RWPE2 (cell line): ENCODE results near the gene SERF1B.
"Not testable (repeated sequence)": the region's sequence is repeated elsewhere in the genome, so short reads cannot be mapped to it uniquely, and the experiment has no call there.

Experiments used
- ATAC-seq: fragments of 200-7000 bp; cut with Tn5 transposase; 3 replicates; pipeline ENCODE4 v1.9.1; 2021; ENCODE audit warnings: low read depth
- DNase-seq: peaks from one replicate; pipeline ENCODE4 v3.0.0-alpha.2; 2020; ENCODE audit warnings: low spot score
- H3K27ac ChIP-seq: fragments of 450-650 bp; 2 replicates; pipeline ENCODE4 v1.5.1; 2017; ENCODE audit warnings: mild to moderate bottlenecking; ENCODE audit not compliant: poor library complexity, severe bottlenecking
- H3K27me3 ChIP-seq: fragments of 250-450 bp; sonication (Bioruptor Pico); 2 replicates; pipeline ENCODE4 v1.5.1; 2021; ENCODE audit warnings: mild to moderate bottlenecking, moderate library complexity; ENCODE audit not compliant: insufficient read depth, poor library complexity, severe bottlenecking
- H3K36me3 ChIP-seq: fragments of 250-450 bp; sonication (Bioruptor Pico); 2 replicates; pipeline ENCODE4 v1.5.1; 2020; ENCODE audit warnings: low read depth, mild to moderate bottlenecking, moderate library complexity
- H3K4me1 ChIP-seq: fragments of 250-450 bp; sonication (Bioruptor Pico); 2 replicates; pipeline ENCODE4 v1.5.1; 2021; ENCODE audit warnings: mild to moderate bottlenecking, moderate library complexity; ENCODE audit not compliant: insufficient read depth, poor library complexity, severe bottlenecking
- H3K4me3 ChIP-seq: fragments of 250-450 bp; sonication (Bioruptor Pico); 2 replicates; pipeline ENCODE4 v1.5.1; 2021; ENCODE audit warnings: mild to moderate bottlenecking, moderate library complexity; ENCODE audit not compliant: severe bottlenecking
- H3K9me3 ChIP-seq: fragments of 250-450 bp; sonication (Bioruptor Pico); 2 replicates; pipeline ENCODE4 v1.5.1; 2021; ENCODE audit warnings: mild to moderate bottlenecking, moderate library complexity; ENCODE audit not compliant: severe bottlenecking

The SERF1B gene

DNA sequence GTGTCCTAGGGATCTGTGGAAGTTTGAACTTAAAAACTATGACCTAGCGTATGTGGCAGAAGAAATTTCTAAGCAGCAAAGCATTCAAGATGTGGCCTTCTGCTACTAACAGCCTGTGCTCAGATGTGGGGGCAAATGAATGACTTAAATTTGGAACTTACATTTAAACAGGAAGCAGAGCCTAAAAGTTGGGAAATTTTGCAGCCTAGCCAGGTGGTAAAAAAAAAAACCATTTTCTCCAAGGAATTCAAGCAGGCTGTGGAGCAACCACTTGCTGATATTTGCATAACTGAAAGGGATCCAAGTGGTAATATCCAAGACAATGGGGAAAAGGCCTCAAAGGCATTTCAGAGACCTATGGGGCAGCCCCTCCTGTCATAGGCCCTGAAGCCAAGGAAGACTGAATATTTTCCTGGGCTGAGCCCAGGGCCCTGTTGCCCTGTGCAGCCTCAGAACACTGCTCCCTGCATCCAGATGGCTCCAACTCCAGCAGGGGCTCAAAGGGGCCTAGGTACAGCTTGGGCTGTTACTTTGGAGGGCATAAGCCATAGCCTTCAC is 63.9 kb downstream of the SERF1B start:
- not testable (repeated sequence) for DNase-seq, H3K4me3 ChIP-seq, H3K4me1 ChIP-seq, ATAC-seq, H3K36me3 ChIP-seq, H3K9me3 ChIP-seq, H3K27ac ChIP-seq, H3K27me3 ChIP-seq

DNA sequence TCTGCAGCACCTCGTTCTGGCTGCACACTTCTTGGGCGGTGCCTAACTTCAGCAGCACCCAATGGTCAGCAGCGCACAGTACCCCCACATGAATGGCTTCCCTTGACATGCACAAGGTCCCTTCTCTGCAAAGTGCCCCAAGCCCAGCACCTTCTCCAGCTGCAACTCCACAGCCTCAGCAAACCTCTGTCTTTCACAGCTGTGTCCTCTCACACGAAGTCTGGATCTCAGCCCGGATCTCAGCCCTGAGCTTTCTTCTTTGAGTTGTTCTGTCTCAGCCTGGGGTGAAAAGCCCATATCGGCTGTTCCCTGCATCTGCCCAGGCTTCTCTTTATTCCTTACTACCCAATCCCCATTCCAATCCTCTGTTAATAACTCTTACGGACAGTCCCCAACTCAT is 66.7 kb downstream of the SERF1B start:
- ATAC-seq, DNase-seq, H3K4me3 ChIP-seq, H3K9me3 ChIP-seq, H3K4me1 ChIP-seq, H3K27me3 ChIP-seq, H3K27ac ChIP-seq, H3K36me3 ChIP-seq: not testable (repeated sequence)
